MM.1S (cell line): ENCODE measurements around the gene FANCE.

Experiments used
- CTCF ChIP-seq: fragments of 300-600 bp; sonication (generic); IDR thresholded peaks from 2 replicates; pipeline ENCODE4 v1.5.1; 2016; ENCODE audit warnings: antibody characterized with exemption, low read length, mixed read lengths
- EZH2 ChIP-seq: fragments of 300-600 bp; sonication (generic); optimal IDR thresholded peaks from 2 replicates; pipeline ENCODE3; 2017; ENCODE audit warnings: low read depth, mild to moderate bottlenecking, antibody characterized with exemption, low read length, mixed read lengths

- TF ChIP-seq CTCF, result no peak
- TF ChIP-seq EZH2, result no peak
Measured at GRCh38 chr6:35512740-35513139, 60.6 kb downstream of the FANCE start, which contains the start of gene TULP1.
